Measurements from ENCODE around the gene SMAGP. TPM values are rescaled to one million over a fixed set of nuclear protein-coding genes. Genes with fewer than 3 reads are reported as not detected.

The SMAGP gene
- total RNA-seq (2022; extraction: Qiagen RNA extraction; ENCODE audit: low read depth), result 20.6 to 23.2 TPM (median 21.8 TPM) in 5 replicates

GRCh38 chr12:51270067-51270950 is at the start of gene SMAGP:
TSS of gene SMAGP (minus strand) at chr12:51270415. CDS start at chr12:51269278, 1,137 bp downstream.

GRCh38 chr12:51238510-51239334 is 31.5 kb downstream of the SMAGP start, which contains the start of gene DAZAP2:
TSS of gene DAZAP2 (plus strand) at chr12:51238826. CDS start at chr12:51238908, 82 bp downstream.

DNA sequence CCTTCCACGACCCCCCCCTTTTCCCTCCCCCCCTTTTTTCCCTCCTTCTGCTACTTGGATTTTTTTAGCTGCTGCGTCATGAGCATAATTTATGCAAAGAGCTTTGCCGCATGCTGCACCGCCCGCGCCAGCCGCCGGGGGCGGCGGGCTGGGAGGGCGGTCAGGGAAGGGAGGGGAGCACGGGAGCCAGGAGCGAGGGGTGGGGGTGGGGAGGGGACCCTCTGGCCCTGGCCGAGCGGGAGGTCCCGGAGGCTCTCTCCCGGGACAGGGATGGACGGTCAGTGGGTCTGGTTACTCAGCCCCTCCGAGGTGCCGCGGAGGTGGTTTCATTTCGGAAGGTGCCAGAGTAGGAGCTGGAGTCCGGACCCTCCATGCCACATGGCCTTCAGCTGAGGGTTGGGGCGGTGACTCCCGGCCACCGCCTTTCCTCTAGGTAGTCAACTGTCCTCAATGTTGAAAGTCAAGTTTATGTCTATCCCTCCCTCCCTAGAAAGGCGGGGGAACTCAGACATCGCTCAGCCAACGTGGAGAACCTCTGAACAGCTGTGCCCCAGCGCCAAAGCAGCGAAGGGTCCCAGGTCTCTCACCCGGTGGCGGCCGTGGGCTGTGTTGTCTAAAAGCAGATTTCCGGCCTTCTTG is 52.1 kb downstream of the SMAGP start, which contains the start of gene POU6F1:
Gene POU6F1 (minus strand): TSS at position 95 of the 639 bp plus-strand sequence. CDS start 11,226 bp downstream, outside the sequence.

Other genes starting within 250 kb of the SMAGP start
- 20.2 to 27.5 TPM (median 25.8 TPM) in 5 replicates for gene SLC11A2, start 244.0 kb downstream of the SMAGP start, total RNA-seq (2022; extraction: Qiagen RNA extraction; ENCODE audit: low read depth)
- gene LETMD1, start 222.1 kb downstream of the SMAGP start, total RNA-seq (2022; extraction: Qiagen RNA extraction; ENCODE audit: low read depth), result 25.2 to 28.8 TPM (median 26.7 TPM) in 5 replicates
- 11.3 to 14.5 TPM (median 13.4 TPM) in 5 replicates for gene CSRNP2, start 186.8 kb downstream of the SMAGP start, total RNA-seq (2022; extraction: Qiagen RNA extraction; ENCODE audit: low read depth)
- 16.3 to 23.6 TPM (median 21.9 TPM) in 5 replicates for gene TFCP2, start 97.3 kb downstream of the SMAGP start, total RNA-seq (2022; extraction: Qiagen RNA extraction; ENCODE audit: low read depth)
- gene POU6F1, start 52.4 kb downstream of the SMAGP start, total RNA-seq (2022; extraction: Qiagen RNA extraction; ENCODE audit: low read depth), result 0.83 to 1.9 TPM (median 1.5 TPM) in 5 replicates
- 334 to 399 TPM (median 338 TPM) in 5 replicates for gene DAZAP2, start 31.6 kb downstream of the SMAGP start, total RNA-seq (2022; extraction: Qiagen RNA extraction; ENCODE audit: low read depth)
- gene BIN2, start 53.8 kb upstream of the SMAGP start, total RNA-seq (2022; extraction: Qiagen RNA extraction; ENCODE audit: low read depth), result 0.05 to 0.11 TPM (median 0.08 TPM) in 4 of 5 replicates, not detected in the other
- not detected in 5 replicates for gene CELA1, start 76.3 kb upstream of the SMAGP start, total RNA-seq (2022; extraction: Qiagen RNA extraction; ENCODE audit: low read depth)
- gene GALNT6, start 121.0 kb upstream of the SMAGP start, total RNA-seq (2022; extraction: Qiagen RNA extraction; ENCODE audit: low read depth), result 3.1 to 4.7 TPM (median 4.3 TPM) in 5 replicates
- 1.0 to 2.6 TPM (median 1.6 TPM) in 5 replicates for gene SLC4A8, start 154.4 kb upstream of the SMAGP start, total RNA-seq (2022; extraction: Qiagen RNA extraction; ENCODE audit: low read depth)

Measured in A549 treated with DMSO at 1 μM for 4 hours (cell line).